Measurements from ENCODE around the gene SAP30L. TPM values are rescaled to one million over a fixed set of nuclear protein-coding genes. Genes with fewer than 3 reads are reported as not detected.

The SAP30L gene
- total RNA-seq, 1 experiment from 2014 or later, result 38.6 TPM

GRCh38 chr5:154460172-154460571 is 14.4 kb downstream of the SAP30L start:
- Mint-ChIP-seq H3K4me1 (ENCODE audit: low read depth, unreplicated experiment) (no peaks in the 10 kb centered on the region), H3K4me3 (ENCODE audit: low read depth, unreplicated experiment) (no peak overlapping the region), H3K27ac (ENCODE audit: unreplicated experiment) (no peak overlapping the region), H3K27me3 (ENCODE audit: unreplicated experiment) (no peaks in the 10 kb centered on the region), H3K36me3 (ENCODE audit: insufficient read depth, unreplicated experiment) (peaks cover 4% of the 10 kb centered on the region), H3K9me3 (ENCODE audit: low read depth, unreplicated experiment) (no peaks in the 10 kb centered on the region)
- intact Hi-C loops (cut with micrococcal nuclease; ENCODE audit: unreplicated experiment), result loop anchor here (10.0 kb wide), 1 partner anchor 485 kb away; no protein-coding TSS in a partner anchor
- TF ChIP-seq CTCF (IDR thresholded peaks at IDR 0.05; ENCODE audit: unreplicated experiment), result no peak
- no TSS peak for BruUV-seq (replicated peaks)
- CTCF ChIA-PET, result interaction anchor here (2.1 kb wide), 1 partner anchor 388 kb away, joined by 7 read pairs; no protein-coding TSS in a partner anchor
- DNase-seq, result no peak

DNA sequence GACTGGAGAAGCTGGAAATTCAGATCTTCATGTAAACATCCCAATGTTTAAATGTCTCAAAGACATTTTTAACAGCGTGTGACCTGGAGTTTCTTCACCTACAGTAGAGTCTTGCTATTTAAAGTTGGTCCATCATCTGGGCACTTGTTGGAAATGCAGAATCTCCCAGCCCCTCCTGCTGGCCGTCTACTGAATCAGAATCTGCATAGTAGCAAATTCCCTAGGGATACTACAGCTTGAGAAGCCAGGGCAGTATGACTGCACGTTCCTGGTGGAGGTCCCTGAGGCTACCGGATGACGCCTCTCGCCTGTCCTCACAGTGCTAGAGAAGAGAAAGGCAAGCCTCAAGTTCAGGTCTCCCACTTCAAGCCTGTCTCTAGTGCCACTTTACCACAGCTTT is 15.7 kb downstream of the SAP30L start:
- no TSS peak for BruUV-seq (replicated peaks)
- no peak for DNase-seq
- Mint-ChIP-seq H3K27ac (ENCODE audit: unreplicated experiment) (no peak overlapping the region), H3K9me3 (ENCODE audit: low read depth, unreplicated experiment) (no peaks in the 10 kb centered on the region), H3K4me1 (ENCODE audit: low read depth, unreplicated experiment) (no peaks in the 10 kb centered on the region), H3K4me3 (ENCODE audit: low read depth, unreplicated experiment) (no peak overlapping the region), H3K36me3 (ENCODE audit: insufficient read depth, unreplicated experiment) (no peaks in the 10 kb centered on the region), H3K27me3 (ENCODE audit: unreplicated experiment) (peaks cover 4% of the 10 kb centered on the region)
- no peak for TF ChIP-seq CTCF (IDR thresholded peaks at IDR 0.05; ENCODE audit: unreplicated experiment)
- CTCF ChIA-PET, result interaction anchor here (1.0 to 2.1 kb wide), 2 partner anchors 59 to 389 kb away, joined by 4 to 7 read pairs; no protein-coding TSS in a partner anchor
- intact Hi-C loops (cut with micrococcal nuclease; ENCODE audit: unreplicated experiment), result loop anchor here (10.0 kb wide), 1 partner anchor 487 kb away; no protein-coding TSS in a partner anchor

GRCh38 chr5:154464438-154464837 is 18.6 kb downstream of the SAP30L start:
- no peaks in the 10 kb centered on the region for H3K4me1 Mint-ChIP-seq (ENCODE audit: low read depth, unreplicated experiment)
- H3K27ac Mint-ChIP-seq (ENCODE audit: unreplicated experiment), result no peak overlapping the region
- CTCF ChIA-PET, result interaction anchor here (0.6 kb wide), 1 partner anchor 21 kb away, joined by 3 read pairs; no protein-coding TSS in a partner anchor
- intact Hi-C loops (cut with micrococcal nuclease; ENCODE audit: unreplicated experiment), result loop anchor here (10.0 kb wide), 1 partner anchor 490 kb away; no protein-coding TSS in a partner anchor
- H3K36me3 Mint-ChIP-seq (ENCODE audit: insufficient read depth, unreplicated experiment), result no peaks in the 10 kb centered on the region
- TF ChIP-seq CTCF (IDR thresholded peaks at IDR 0.05; ENCODE audit: unreplicated experiment), result no peak
- no TSS peak for BruUV-seq (replicated peaks)
- no peak overlapping the region for H3K4me3 Mint-ChIP-seq (ENCODE audit: low read depth, unreplicated experiment)
- no peaks in the 10 kb centered on the region for H3K9me3 Mint-ChIP-seq (ENCODE audit: low read depth, unreplicated experiment)
- peaks cover 18% of the 10 kb centered on the region for H3K27me3 Mint-ChIP-seq (ENCODE audit: unreplicated experiment)
- DNase-seq, result no peak

DNA sequence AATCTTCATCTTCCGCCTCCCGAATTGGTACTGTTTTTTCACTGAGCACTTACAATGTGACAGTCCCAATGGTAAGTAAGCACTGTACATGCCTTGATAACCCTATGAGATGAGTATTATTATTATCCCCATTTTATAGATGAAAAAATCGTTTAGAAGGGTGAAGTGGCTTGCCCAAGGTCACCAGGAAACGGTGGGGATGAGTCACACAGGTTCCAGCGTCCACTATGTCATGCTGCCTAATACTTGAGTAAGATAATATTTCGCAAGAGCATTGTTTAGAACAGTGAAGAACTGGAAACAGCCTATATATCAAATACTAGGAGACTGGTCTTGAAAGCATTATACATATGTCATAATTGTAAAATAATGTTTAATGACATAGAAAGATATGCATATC is 19.4 kb downstream of the SAP30L start:
- Mint-ChIP-seq H3K4me3 (ENCODE audit: low read depth, unreplicated experiment) (no peak overlapping the region), H3K27me3 (ENCODE audit: unreplicated experiment) (peaks cover 26% of the 10 kb centered on the region), H3K36me3 (ENCODE audit: insufficient read depth, unreplicated experiment) (no peaks in the 10 kb centered on the region), H3K9me3 (ENCODE audit: low read depth, unreplicated experiment) (no peaks in the 10 kb centered on the region), H3K4me1 (ENCODE audit: low read depth, unreplicated experiment) (no peaks in the 10 kb centered on the region), H3K27ac (ENCODE audit: unreplicated experiment) (no peak overlapping the region)
- peak; percentile 33 for DNase-seq
- CTCF ChIA-PET, result interaction anchor here (0.6 kb wide), 1 partner anchor 20 kb away, joined by 3 read pairs; no protein-coding TSS in a partner anchor
- no peak for TF ChIP-seq CTCF (IDR thresholded peaks at IDR 0.05; ENCODE audit: unreplicated experiment)
- BruUV-seq (replicated peaks), result no TSS peak
- intact Hi-C loops (cut with micrococcal nuclease; ENCODE audit: unreplicated experiment), result loop anchor here (10.0 kb wide), 1 partner anchor 490 kb away; no protein-coding TSS in a partner anchor

Measured in Calu3 (cell line).